Muscle layer of duodenum (tissue), 2 donors: ENCODE data around the gene FGFR4.

Source experiments
- H3K27ac ChIP-seq: one replicate; pipeline ENCODE4 v1.7.0; 2013; ENCODE audit warnings: mild to moderate bottlenecking, low read length
- H3K27me3 ChIP-seq: one replicate; pipeline ENCODE4 v1.7.0; 2013; ENCODE audit warnings: low read depth, mild to moderate bottlenecking, control low read depth, low read length
- H3K36me3 ChIP-seq, 2 donors: one replicate each; pipeline ENCODE4 v1.7.0; 2013; ENCODE audit warnings: low read length in 2 of 2, control low read depth in 1 of 2, mild to moderate bottlenecking in 1 of 2; ENCODE audit not compliant: insufficient read depth in 2 of 2, control insufficient read depth in 1 of 2
- H3K4me1 ChIP-seq, 2 donors: one replicate each; pipeline ENCODE4 v1.7.0; 2013; ENCODE audit warnings: low read length in 2 of 2, mild to moderate bottlenecking in 2 of 2, control low read depth in 1 of 2, moderate library complexity in 1 of 2; ENCODE audit not compliant: insufficient read depth in 2 of 2, control insufficient read depth in 1 of 2
- H3K4me3 ChIP-seq, 2 donors: one replicate each; pipeline ENCODE4 v1.7.0; 2013; ENCODE audit warnings: low read length in 2 of 2, low read depth in 1 of 2, mild to moderate bottlenecking in 1 of 2
- H3K9me3 ChIP-seq, 2 donors: one replicate each; pipeline ENCODE4 v1.7.0; 2013; ENCODE audit warnings: low read length in 2 of 2, control low read depth in 1 of 2, mild to moderate bottlenecking in 1 of 2; ENCODE audit not compliant: control insufficient read depth in 1 of 2
- donor health status: healthy.

FGFR4 gene

DNA sequence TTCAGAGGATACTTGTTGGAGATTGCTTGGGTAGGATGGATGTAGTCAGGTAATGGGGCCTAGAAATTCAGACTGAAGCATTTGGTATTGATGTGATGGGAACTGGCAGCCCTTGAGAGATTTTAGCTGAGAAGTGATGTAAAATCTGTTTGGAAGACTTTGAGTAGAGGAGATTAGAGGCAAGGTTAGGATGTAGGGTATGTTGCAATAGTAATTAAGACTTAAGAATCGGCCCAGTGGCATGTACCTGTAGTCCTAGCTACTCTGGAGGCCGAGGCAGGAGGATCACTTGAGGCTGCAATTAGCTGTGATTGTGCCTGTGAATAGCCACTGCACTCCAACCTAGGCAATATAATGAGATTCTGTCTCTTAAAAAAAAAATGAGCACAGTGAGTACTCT is 53.6 kb downstream of the FGFR4 start:
- Histone ChIP-seq H3K36me3 (peaks cover 7 to 18% of the 10 kb centered on the region in 2 donors), H3K9me3 (no peaks in the 10 kb centered on the region), H3K4me1 (peaks cover 21 to 56% of the 10 kb centered on the region in 2 donors), H3K27me3 (no peaks in the 10 kb centered on the region), H3K4me3 (no peak overlapping the region), H3K27ac (no peak overlapping the region)

DNA sequence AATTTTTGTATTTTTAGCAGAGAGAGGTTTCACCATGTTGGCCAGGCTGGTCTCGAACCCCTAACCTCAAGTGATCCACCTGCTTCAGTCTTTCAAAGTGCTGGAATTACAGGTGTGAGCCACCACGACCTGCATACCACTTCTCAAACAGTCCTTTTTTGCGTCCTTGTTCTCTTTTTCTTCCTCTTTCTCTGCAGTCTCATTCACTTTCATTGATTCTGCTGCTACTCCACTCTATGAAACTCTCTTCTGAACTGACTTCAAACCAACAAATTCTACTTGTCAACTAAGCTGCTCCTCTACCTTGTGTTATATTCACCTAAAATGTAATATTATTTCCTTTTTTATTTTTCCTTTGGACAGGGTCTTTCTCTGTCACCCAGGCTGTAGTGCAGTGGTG is 54.8 kb downstream of the FGFR4 start:
- H3K27ac ChIP-seq: no peak overlapping the region
- H3K27me3 ChIP-seq: no peaks in the 10 kb centered on the region
- peaks cover 10 to 44% of the 10 kb centered on the region in 2 donors for H3K4me1 ChIP-seq
- H3K4me3 ChIP-seq: no peak overlapping the region
- no peaks in the 10 kb centered on the region for H3K9me3 ChIP-seq
- H3K36me3 ChIP-seq: peaks cover 7 to 13% of the 10 kb centered on the region in 2 donors

- H3K4me1 ChIP-seq: peaks cover 4 to 37% of the 10 kb centered on the region in 2 donors
- H3K4me3 ChIP-seq: no peak overlapping the region
- H3K27ac ChIP-seq: no peak overlapping the region
- no peaks in the 10 kb centered on the region for H3K27me3 ChIP-seq
- peaks cover 10 to 12% of the 10 kb centered on the region in 2 donors for H3K36me3 ChIP-seq
- no peaks in the 10 kb centered on the region for H3K9me3 ChIP-seq
These were observed 55.4 kb downstream of the FGFR4 start for GRCh38 chr5:177142098-177142611.

- Histone ChIP-seq H3K9me3 (no peaks in the 10 kb centered on the region), H3K36me3 (peaks cover 10 to 13% of the 10 kb centered on the region in 2 donors), H3K4me3 (no peak overlapping the region), H3K4me1 (peaks cover 0 to 31% of the 10 kb centered on the region in 2 donors), H3K27ac (no peak overlapping the region), H3K27me3 (no peaks in the 10 kb centered on the region)
These were observed 56.1 kb downstream of the FGFR4 start for GRCh38 chr5:177142778-177143177.

- peaks cover 0 to 16% of the 10 kb centered on the region in 2 donors for H3K4me1 ChIP-seq
- H3K36me3 ChIP-seq: peaks cover 10 to 23% of the 10 kb centered on the region in 2 donors
- no peak overlapping the region for H3K4me3 ChIP-seq
- no peaks in the 10 kb centered on the region for H3K27me3 ChIP-seq
- H3K9me3 ChIP-seq: no peaks in the 10 kb centered on the region
- H3K27ac ChIP-seq: no peak overlapping the region
These were observed 60.4 kb downstream of the FGFR4 start for GRCh38 chr5:177146891-177147638.
